Mammary epithelial cell (primary cell): ENCODE results near the gene HDAC4.

Source experiments
- EZH2 ChIP-seq: IDR thresholded peaks from 2 replicates; pipeline ENCODE4 v1.6.1; 2012; ENCODE audit warnings: low read length, inconsistent platforms, borderline replicate concordance
- TF ChIP-seq, protein P1 (sequence below), 2 donors: IDR thresholded peaks in 1 of 2; conservative IDR thresholded peaks in 1 of 2; 2 replicates each; pipeline ENCODE4 v1.5.1; 2011 to 2012; ENCODE audit warnings: inconsistent platforms in 2 of 2, low read length in 2 of 2, mild to moderate bottlenecking in 2 of 2, control low read depth in 1 of 2, low read depth in 1 of 2; ENCODE audit not compliant: insufficient read depth in 1 of 2; ENCODE audit errors: extremely low read depth in 1 of 2

GRCh38 chr2:239193401-239193811, 207.4 kb downstream of the HDAC4 start:
- TF ChIP-seq, protein P1, sequence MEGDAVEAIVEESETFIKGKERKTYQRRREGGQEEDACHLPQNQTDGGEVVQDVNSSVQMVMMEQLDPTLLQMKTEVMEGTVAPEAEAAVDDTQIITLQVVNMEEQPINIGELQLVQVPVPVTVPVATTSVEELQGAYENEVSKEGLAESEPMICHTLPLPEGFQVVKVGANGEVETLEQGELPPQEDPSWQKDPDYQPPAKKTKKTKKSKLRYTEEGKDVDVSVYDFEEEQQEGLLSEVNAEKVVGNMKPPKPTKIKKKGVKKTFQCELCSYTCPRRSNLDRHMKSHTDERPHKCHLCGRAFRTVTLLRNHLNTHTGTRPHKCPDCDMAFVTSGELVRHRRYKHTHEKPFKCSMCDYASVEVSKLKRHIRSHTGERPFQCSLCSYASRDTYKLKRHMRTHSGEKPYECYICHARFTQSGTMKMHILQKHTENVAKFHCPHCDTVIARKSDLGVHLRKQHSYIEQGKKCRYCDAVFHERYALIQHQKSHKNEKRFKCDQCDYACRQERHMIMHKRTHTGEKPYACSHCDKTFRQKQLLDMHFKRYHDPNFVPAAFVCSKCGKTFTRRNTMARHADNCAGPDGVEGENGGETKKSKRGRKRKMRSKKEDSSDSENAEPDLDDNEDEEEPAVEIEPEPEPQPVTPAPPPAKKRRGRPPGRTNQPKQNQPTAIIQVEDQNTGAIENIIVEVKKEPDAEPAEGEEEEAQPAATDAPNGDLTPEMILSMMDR (conservative IDR thresholded peaks at IDR 0.05 in 1 of 2, IDR thresholded peaks at IDR 0.05 in 1 of 2; ENCODE audit: extremely low read depth in 1 of 2, insufficient read depth in 1 of 2, low read depth in 1 of 2, low read length in 2 of 2), result no peak
- TF ChIP-seq EZH2, result no peak
